ENCODE data around the gene REM2.

GRCh38 chr14:22870811-22871223 lies 12.2 kb upstream of the REM2 start:
- TF ChIP-seq EZH2 (IDR thresholded peaks at IDR 0.05; ENCODE audit: low read length), result no peak
- TF ChIP-seq, protein P1, sequence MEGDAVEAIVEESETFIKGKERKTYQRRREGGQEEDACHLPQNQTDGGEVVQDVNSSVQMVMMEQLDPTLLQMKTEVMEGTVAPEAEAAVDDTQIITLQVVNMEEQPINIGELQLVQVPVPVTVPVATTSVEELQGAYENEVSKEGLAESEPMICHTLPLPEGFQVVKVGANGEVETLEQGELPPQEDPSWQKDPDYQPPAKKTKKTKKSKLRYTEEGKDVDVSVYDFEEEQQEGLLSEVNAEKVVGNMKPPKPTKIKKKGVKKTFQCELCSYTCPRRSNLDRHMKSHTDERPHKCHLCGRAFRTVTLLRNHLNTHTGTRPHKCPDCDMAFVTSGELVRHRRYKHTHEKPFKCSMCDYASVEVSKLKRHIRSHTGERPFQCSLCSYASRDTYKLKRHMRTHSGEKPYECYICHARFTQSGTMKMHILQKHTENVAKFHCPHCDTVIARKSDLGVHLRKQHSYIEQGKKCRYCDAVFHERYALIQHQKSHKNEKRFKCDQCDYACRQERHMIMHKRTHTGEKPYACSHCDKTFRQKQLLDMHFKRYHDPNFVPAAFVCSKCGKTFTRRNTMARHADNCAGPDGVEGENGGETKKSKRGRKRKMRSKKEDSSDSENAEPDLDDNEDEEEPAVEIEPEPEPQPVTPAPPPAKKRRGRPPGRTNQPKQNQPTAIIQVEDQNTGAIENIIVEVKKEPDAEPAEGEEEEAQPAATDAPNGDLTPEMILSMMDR (optimal IDR thresholded peaks at IDR 0.05 in 1 of 3, IDR thresholded peaks at IDR 0.05 in 1 of 3, conservative IDR thresholded peaks at IDR 0.05 in 1 of 3; ENCODE audit: extremely low read depth in 1 of 3, insufficient read depth in 2 of 3, low read length in 3 of 3), result no peak
